Karpas-422 (cell line): ENCODE measurements around the gene CCSER1. TPM values are rescaled to one million over a fixed set of nuclear protein-coding genes. Genes with fewer than 3 reads are reported as not detected.

Source experiments
- DNase-seq: peaks from one replicate; pipeline ENCODE4 v3.0.0-alpha.2; 2015
- H2AFZ ChIP-seq: fragments of 200-600 bp; sonication (generic); 2 replicates; pipeline ENCODE4 v1.6.1; 2014; ENCODE audit warnings: antibody characterized with exemption, low read length, mixed read lengths
- H3K27ac ChIP-seq: fragments of 200-600 bp; sonication (generic); 2 replicates; pipeline ENCODE4 v1.5.1; 2014; ENCODE audit warnings: mild to moderate bottlenecking, low read length, moderate library complexity
- H3K27me3 ChIP-seq: fragments of 200-600 bp; sonication (generic); 2 replicates; pipeline ENCODE4 v1.6.1; 2014; ENCODE audit warnings: low read length, mixed read lengths
- H3K36me3 ChIP-seq: fragments of 200-600 bp; sonication (generic); 2 replicates; pipeline ENCODE4 v1.6.1; 2014; ENCODE audit warnings: low read length, mixed read lengths; ENCODE audit not compliant: insufficient read depth
- H3K4me1 ChIP-seq: fragments of 200-600 bp; sonication (generic); 2 replicates; pipeline ENCODE4 v1.6.1; 2014; ENCODE audit warnings: mild to moderate bottlenecking, low read length, mixed read lengths
- H3K4me2 ChIP-seq: fragments of 200-600 bp; sonication (generic); 2 replicates; pipeline ENCODE4 v1.6.1; 2014; ENCODE audit warnings: low read length, low read depth, mild to moderate bottlenecking; ENCODE audit not compliant: poor library complexity, severe bottlenecking
- H3K4me3 ChIP-seq: fragments of 200-600 bp; sonication (generic); 2 replicates; pipeline ENCODE4 v1.5.1; 2014; ENCODE audit warnings: mild to moderate bottlenecking, antibody characterized with exemption, low read length, mixed read lengths
- H3K79me2 ChIP-seq: fragments of 200-600 bp; sonication (generic); 2 replicates; pipeline ENCODE4 v1.6.1; 2014; ENCODE audit warnings: mild to moderate bottlenecking, low read length, mixed read lengths
- H3K9ac ChIP-seq: fragments of 200-600 bp; sonication (generic); 2 replicates; pipeline ENCODE4 v1.6.0; 2014; ENCODE audit warnings: low read length
- H3K9me2 ChIP-seq: fragments of 200-600 bp; sonication (generic), shearing (Covaris generic); replicated peaks from 2 replicates; pipeline ENCODE4 v1.6.0; 2014; ENCODE audit warnings: mild to moderate bottlenecking, low read length, moderate library complexity; ENCODE audit not compliant: insufficient read depth
- H3K9me3 ChIP-seq: fragments of 300-700, 200-600 bp; sonication (generic); 2 replicates; pipeline ENCODE4 v1.6.1; 2014; ENCODE audit warnings: low read length, mixed read lengths
- H4K20me1 ChIP-seq: fragments of 200-600 bp; sonication (generic); 2 replicates; pipeline ENCODE4 v1.6.1; 2014; ENCODE audit warnings: mild to moderate bottlenecking, antibody characterized with exemption, low read length, low read depth; ENCODE audit not compliant: insufficient read depth
- total RNA-seq: library from RNA; depleted of rRNA; stranded (reverse); fragments of >200 nt; shearing (Covaris generic); gene quantifications from 2 replicates; pipeline ENCODE4 v1.2.3, GENCODE V29; 2014; ENCODE audit warnings: low replicate concordance

CCSER1 gene
- total RNA-seq, 1 experiment from 2014 or later = 3.6 TPM

DNA sequence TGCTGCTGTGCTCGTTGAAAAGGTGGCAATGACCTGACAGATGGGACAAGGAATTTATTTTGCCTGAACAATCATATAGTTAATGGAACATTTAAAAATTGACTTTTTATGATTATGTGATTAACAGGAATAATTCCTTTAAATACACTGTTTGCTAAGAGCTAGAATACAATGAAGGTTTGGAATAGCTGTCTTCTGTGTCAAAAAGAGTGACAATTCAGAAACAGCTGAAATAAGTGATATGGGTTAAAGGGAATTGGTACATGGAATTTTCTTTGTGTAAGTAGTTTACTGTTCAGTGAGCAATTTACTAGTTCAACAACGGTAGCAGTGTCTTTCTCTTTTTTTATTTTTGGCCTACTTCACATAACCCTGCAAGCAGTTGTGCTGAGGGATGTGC lies 1093.1 kb downstream of the CCSER1 start:
- Histone ChIP-seq H3K9me2 (no peaks in the 10 kb centered on the region), H3K36me3 (no peaks in the 10 kb centered on the region), H3K79me2 (no peaks in the 10 kb centered on the region), H4K20me1 (no peaks in the 10 kb centered on the region), H3K4me3 (no peak overlapping the region), H3K4me2 (no peak overlapping the region), H2AFZ (no peak overlapping the region), H3K4me1 (no peaks in the 10 kb centered on the region), H3K27ac (no peak overlapping the region), H3K9ac (no peak overlapping the region), H3K9me3 (0 out of 2 replicates have a peak, but pooled peaks cover 4% of the 10 kb centered on the region), H3K27me3 (no peaks in the 10 kb centered on the region)
- DNase-seq = no peak

DNA sequence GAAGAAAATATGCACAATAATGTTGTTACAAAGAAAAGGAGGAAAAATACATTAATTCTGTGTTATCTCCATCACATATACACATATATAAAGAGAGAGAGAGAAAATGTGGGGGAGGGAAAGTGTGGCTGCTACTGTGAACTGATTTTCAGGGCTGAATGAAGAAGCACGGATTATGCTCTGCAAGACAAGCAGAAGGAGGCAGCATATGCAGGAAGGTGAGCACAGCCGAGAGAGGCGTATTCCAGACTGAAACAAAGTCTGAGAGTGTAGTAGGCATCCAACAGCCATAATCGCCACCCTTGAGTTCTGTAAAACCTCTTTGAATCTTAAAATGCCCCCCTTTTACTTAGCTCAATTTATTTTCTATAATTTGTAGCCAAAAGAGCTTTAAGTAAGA lies 1094.8 kb downstream of the CCSER1 start:
- no peak overlapping the region for H3K4me2 ChIP-seq
- H4K20me1 ChIP-seq = no peaks in the 10 kb centered on the region
- no peaks in the 10 kb centered on the region for H3K4me1 ChIP-seq
- peaks cover 4% of the 10 kb centered on the region; the same call in 1 of the 2 replicates for H3K9me3 ChIP-seq
- no peak overlapping the region for H2AFZ ChIP-seq
- H3K4me3 ChIP-seq = no peak overlapping the region
- DNase-seq = no peak
- no peaks in the 10 kb centered on the region for H3K36me3 ChIP-seq
- H3K79me2 ChIP-seq = no peaks in the 10 kb centered on the region
- no peaks in the 10 kb centered on the region for H3K27me3 ChIP-seq
- H3K9me2 ChIP-seq = no peaks in the 10 kb centered on the region
- H3K9ac ChIP-seq = no peak overlapping the region
- H3K27ac ChIP-seq = no peak overlapping the region

DNA sequence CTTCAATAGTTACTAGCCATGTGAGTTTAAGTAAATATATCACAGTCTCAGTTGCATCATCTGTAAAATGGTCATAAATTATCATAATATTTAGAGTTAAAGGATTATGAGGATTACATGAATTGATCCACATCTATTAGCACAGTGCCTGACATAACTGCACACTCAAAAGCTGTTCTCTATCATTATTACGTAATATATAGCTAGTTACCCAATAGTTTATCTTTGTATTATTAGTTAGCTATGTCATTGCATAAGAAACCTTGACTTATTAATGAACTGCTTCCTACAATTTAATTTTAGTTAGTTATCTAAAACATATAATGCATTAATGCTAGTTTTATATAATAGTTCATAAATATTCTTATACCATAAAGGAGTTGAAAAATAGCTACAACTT lies 1099.7 kb downstream of the CCSER1 start:
- H3K9me3 ChIP-seq = peaks cover 4% of the 10 kb centered on the region; the same call in 1 of the 2 replicates
- H3K4me1 ChIP-seq = no peaks in the 10 kb centered on the region
- no peaks in the 10 kb centered on the region for H3K9me2 ChIP-seq
- H4K20me1 ChIP-seq = no peaks in the 10 kb centered on the region
- no peak for DNase-seq
- H3K9ac ChIP-seq = no peak overlapping the region
- H3K4me3 ChIP-seq = no peak overlapping the region
- H3K27me3 ChIP-seq = no peaks in the 10 kb centered on the region
- no peaks in the 10 kb centered on the region for H3K36me3 ChIP-seq
- H3K4me2 ChIP-seq = no peak overlapping the region
- no peak overlapping the region for H2AFZ ChIP-seq
- no peaks in the 10 kb centered on the region for H3K79me2 ChIP-seq
- no peak overlapping the region for H3K27ac ChIP-seq

DNA sequence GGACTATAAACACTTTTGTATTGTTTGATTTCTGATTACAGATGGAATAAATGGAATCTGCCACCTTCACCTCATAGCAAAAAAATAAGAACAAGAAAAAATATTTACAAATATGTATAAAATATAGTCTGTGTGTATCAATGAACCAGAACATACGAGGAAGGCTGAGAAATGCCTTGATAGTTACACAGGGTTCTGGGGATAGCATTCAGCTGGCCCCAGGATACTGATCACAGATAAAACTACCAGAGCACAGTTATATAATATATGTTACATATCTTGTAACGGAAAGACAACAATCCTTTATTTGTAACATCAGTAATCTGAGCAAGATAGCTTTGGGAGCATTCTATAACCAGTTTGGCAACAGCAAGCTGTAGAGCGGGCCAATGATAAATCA lies 1101.5 kb downstream of the CCSER1 start:
- Histone ChIP-seq H3K4me3 (no peak overlapping the region), H3K9ac (no peak overlapping the region), H3K27ac (no peak overlapping the region), H3K79me2 (no peaks in the 10 kb centered on the region), H3K4me2 (no peak overlapping the region), H3K9me3 (peaks cover 4% of the 10 kb centered on the region; the same call in 1 of the 2 replicates), H3K36me3 (no peaks in the 10 kb centered on the region), H3K27me3 (no peaks in the 10 kb centered on the region), H4K20me1 (no peaks in the 10 kb centered on the region), H3K9me2 (no peaks in the 10 kb centered on the region), H3K4me1 (no peaks in the 10 kb centered on the region), H2AFZ (no peak overlapping the region)
- DNase-seq = no peak

DNA sequence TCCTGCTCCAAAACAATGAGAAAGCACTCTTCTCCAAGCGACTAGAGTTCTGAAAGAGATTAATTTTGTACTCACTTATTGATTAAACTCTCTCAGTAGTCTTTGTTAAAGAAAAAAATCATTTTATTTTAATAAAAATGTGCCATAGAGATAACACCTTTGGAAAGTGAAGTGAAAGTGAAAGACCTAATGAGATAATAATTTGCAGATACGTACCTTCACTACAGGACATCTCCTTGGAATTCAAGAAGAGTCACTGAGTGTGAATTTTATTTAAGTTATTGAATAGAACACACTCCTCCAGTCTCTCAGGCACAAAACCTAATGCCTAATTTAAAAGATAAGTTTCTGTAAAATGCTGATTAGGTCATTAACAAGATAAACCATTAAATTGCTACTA lies 1106.0 kb downstream of the CCSER1 start:
- Histone ChIP-seq H3K79me2 (no peaks in the 10 kb centered on the region), H4K20me1 (no peaks in the 10 kb centered on the region), H3K4me1 (no peaks in the 10 kb centered on the region), H3K9me3 (no peaks in the 10 kb centered on the region; the same call in 1 of the 2 replicates), H3K27ac (no peak overlapping the region), H3K27me3 (no peaks in the 10 kb centered on the region), H3K4me3 (peak overlapping the region; percentile 34; the same call in 1 of the 2 replicates), H2AFZ (no peak overlapping the region), H3K4me2 (peak overlapping the region; percentile 30), H3K9me2 (no peaks in the 10 kb centered on the region), H3K36me3 (no peaks in the 10 kb centered on the region), H3K9ac (no peak overlapping the region)
- no peak for DNase-seq

DNA sequence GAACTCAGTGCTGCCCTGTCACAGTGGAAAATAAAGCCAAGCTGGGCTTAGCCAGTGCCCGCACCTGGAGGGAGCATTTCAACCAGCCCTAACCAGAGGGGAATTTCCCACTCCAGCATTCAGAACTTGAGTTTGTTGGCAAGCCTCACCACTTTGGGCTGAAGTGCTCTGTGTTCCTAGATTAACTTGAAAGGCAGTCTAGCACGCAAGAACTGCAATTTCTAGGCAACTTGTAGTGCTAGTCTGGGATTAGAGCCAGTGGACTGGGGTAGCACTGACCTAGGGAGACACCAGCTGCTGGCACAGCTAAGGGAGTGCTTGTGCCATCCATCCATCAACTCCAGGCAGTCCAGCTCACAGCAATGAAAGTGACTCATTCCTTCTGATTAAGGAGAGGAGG lies 1115.9 kb downstream of the CCSER1 start:
- Histone ChIP-seq H3K36me3 (no peaks in the 10 kb centered on the region), H3K9me3 (peaks cover 6% of the 10 kb centered on the region; the same call in 1 of the 2 replicates), H4K20me1 (no peaks in the 10 kb centered on the region), H3K4me3 (no peak overlapping the region), H3K4me2 (no peak overlapping the region), H3K4me1 (no peaks in the 10 kb centered on the region), H3K79me2 (no peaks in the 10 kb centered on the region), H2AFZ (no peak overlapping the region), H3K27ac (no peak overlapping the region), H3K9ac (no peak overlapping the region), H3K9me2 (no peaks in the 10 kb centered on the region), H3K27me3 (no peaks in the 10 kb centered on the region)
- DNase-seq = no peak

DNA sequence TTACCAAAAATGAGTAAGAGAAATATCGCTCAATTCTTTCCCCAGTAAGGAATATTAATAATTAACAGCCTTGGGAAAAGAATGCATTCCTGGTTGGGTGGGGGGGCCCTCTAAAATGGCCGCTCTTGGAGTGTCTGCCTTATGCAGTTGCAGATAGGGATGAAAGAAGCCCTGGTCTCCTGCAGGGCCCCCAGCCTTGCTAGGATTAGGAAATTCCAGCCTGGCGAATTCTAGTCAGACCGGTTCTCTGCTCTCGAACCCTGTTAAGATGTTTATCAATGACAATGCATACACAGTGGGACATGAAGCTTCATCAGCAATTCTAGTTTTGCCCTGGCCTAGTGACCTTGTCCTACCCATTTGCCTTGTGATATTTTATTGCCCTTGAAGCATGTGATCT lies 1128.8 kb downstream of the CCSER1 start:
- H4K20me1 ChIP-seq = no peaks in the 10 kb centered on the region
- H3K9me2 ChIP-seq = no peaks in the 10 kb centered on the region
- no peak for DNase-seq
- no peak overlapping the region for H3K4me2 ChIP-seq
- no peak overlapping the region for H3K4me3 ChIP-seq
- no peaks in the 10 kb centered on the region for H3K79me2 ChIP-seq
- H3K4me1 ChIP-seq = no peaks in the 10 kb centered on the region
- no peak overlapping the region for H3K9ac ChIP-seq
- H3K27me3 ChIP-seq = no peaks in the 10 kb centered on the region
- peaks cover 6% of the 10 kb centered on the region; the same call in 1 of the 2 replicates for H3K9me3 ChIP-seq
- H2AFZ ChIP-seq = no peak overlapping the region
- no peaks in the 10 kb centered on the region for H3K36me3 ChIP-seq
- no peak overlapping the region for H3K27ac ChIP-seq

DNA sequence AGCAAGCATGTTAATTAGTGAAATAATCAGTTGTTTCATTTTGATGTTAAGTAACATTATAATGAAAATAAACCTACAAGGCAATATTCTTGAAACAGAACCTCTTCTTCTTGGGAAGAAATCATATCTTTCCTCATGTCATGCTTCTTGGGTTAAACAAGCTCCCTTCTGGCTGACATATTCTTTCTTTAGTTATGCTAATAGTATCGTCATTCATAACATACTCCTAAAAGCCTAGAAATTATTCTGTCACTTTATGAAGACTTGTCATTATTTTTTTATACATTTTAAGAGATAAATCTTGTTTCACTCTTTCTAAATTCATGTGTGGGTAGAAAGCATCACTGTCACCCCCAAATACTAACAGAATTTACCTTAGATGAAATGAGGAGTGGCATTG lies 1129.6 kb downstream of the CCSER1 start:
- Histone ChIP-seq H3K9me2 (no peaks in the 10 kb centered on the region), H3K9ac (no peak overlapping the region), H3K9me3 (peaks cover 10% of the 10 kb centered on the region; the same call in 1 of the 2 replicates), H2AFZ (no peak overlapping the region), H4K20me1 (no peaks in the 10 kb centered on the region), H3K4me2 (no peak overlapping the region), H3K36me3 (no peaks in the 10 kb centered on the region), H3K79me2 (no peaks in the 10 kb centered on the region), H3K27me3 (no peaks in the 10 kb centered on the region), H3K27ac (no peak overlapping the region), H3K4me3 (no peak overlapping the region), H3K4me1 (no peaks in the 10 kb centered on the region)
- no peak for DNase-seq

DNA sequence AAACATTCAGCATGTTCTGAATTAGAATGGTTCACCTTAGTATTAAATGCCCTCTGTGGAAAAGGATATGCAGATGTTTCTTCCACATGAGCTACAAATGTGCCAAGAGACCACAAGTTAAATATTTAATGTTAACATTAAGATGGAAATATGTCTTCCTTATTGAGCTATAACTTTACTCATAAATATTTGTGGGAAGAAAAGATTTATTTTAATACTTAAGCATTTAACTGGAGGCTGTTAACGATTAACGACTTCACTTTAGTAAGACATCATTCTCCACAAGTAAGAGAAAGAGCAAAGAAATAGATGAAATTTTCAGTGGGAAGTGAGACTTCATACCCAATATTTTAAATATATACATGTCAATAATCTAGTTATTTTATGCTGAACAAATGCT lies 1130.5 kb downstream of the CCSER1 start:
- no peak overlapping the region for H3K27ac ChIP-seq
- peaks cover 11% of the 10 kb centered on the region for H3K9me3 ChIP-seq
- H3K27me3 ChIP-seq = no peaks in the 10 kb centered on the region
- no peaks in the 10 kb centered on the region for H3K36me3 ChIP-seq
- H3K9me2 ChIP-seq = no peaks in the 10 kb centered on the region
- no peak overlapping the region for H3K4me3 ChIP-seq
- H2AFZ ChIP-seq = no peak overlapping the region
- H3K4me2 ChIP-seq = no peak overlapping the region
- DNase-seq = no peak
- no peaks in the 10 kb centered on the region for H3K4me1 ChIP-seq
- no peaks in the 10 kb centered on the region for H4K20me1 ChIP-seq
- no peak overlapping the region for H3K9ac ChIP-seq
- H3K79me2 ChIP-seq = no peaks in the 10 kb centered on the region
